GM12878 (cell line): ENCODE data around the gene PLPPR1. TPM values are rescaled to one million over a fixed set of nuclear protein-coding genes. Genes with fewer than 3 reads are reported as not detected.

Experiments
- ATAC-seq: fragments of 200-7000 bp; cut with Tn5 transposase; 3 replicates; pipeline ENCODE4 v1.9.1; 2020; ENCODE audit warnings: mild to moderate bottlenecking, moderate library complexity
- BruUV-seq: library from RNA; stranded (reverse); fragments of 400-500 nt; replicated peaks from 2 replicates; lab custom pipeline; 2021; lab: Mats Ljungman, UMichigan
- CTCF ChIA-PET: fragments of 300-600 bp; sonication (Branson Sonifier 250); formaldehyde crosslinking; extraction: SDS; loops from one replicate; lab custom pipeline; 2021; ENCODE audit warnings: inconsistent platforms; lab: Yijun Ruan, JAX
- POLR2A ChIA-PET: fragments of 350-600 bp; formaldehyde crosslinking; extraction: SDS; loops from one replicate; lab custom pipeline; 2021; ENCODE audit warnings: inconsistent platforms; lab: Charles Lee
- RAD21 ChIA-PET: fragments of 300-600 bp; sonication (Branson Sonifier 250); formaldehyde crosslinking; loops from one replicate; lab custom pipeline; 2023; ENCODE audit warnings: antibody characterized with exemption; ENCODE audit not compliant: unreplicated experiment; lab: Charles Lee
- SMC1A ChIA-PET: fragments of 300-600 bp; sonication (Branson Sonifier 250); formaldehyde crosslinking; loops from one replicate; lab custom pipeline; 2023; ENCODE audit not compliant: unreplicated experiment, uncharacterized antibody; lab: Charles Lee
- DNase-seq: peaks from one replicate; pipeline ENCODE4 v3.0.0-alpha.2; 2011; ENCODE audit warnings: low read depth, low spot score
- FAIRE-seq: peaks from 3 replicates; lab custom pipeline; 2011; peaks lifted over from hg19 to GRCh38; lab: Jason Lieb, UNC
- H2AFZ ChIP-seq: 2 replicates; pipeline ENCODE4 v1.6.0; 2011; ENCODE audit warnings: low read depth, low read length, control low read depth; ENCODE audit not compliant: control insufficient read depth
- H3K27ac ChIP-seq: 2 replicates; pipeline ENCODE4 v1.5.1; 2011; ENCODE audit warnings: control low read depth; ENCODE audit not compliant: control insufficient read depth, insufficient read depth
- H3K27me3 ChIP-seq, 2 experiments: replicated peaks in 1 of 2; 2 replicates each; pipeline versions ENCODE4 v1.6.0 to v1.6.1; 2011; ENCODE audit warnings: low read length in 1 of 2; ENCODE audit not compliant: control insufficient read depth in 2 of 2, insufficient read depth in 2 of 2
- H3K36me3 ChIP-seq, 2 experiments: 2 replicates each; pipeline ENCODE4 v1.5.1; 2011; ENCODE audit warnings: low read length in 1 of 2; ENCODE audit not compliant: control insufficient read depth in 2 of 2, insufficient read depth in 2 of 2
- H3K4me1 ChIP-seq: 2 replicates; pipeline ENCODE4 v1.6.1; 2011; ENCODE audit warnings: mild to moderate bottlenecking, low read length, moderate library complexity, mixed read lengths; ENCODE audit not compliant: control insufficient read depth, insufficient read depth
- H3K4me2 ChIP-seq: 2 replicates; pipeline ENCODE4 v1.6.0; 2011; ENCODE audit warnings: control low read depth; ENCODE audit not compliant: control insufficient read depth, insufficient read depth
- H3K4me3 ChIP-seq: fragments of 200-600 bp; sonication (generic); 2 replicates; pipeline ENCODE4 v1.5.1; 2016
- H3K79me2 ChIP-seq: 2 replicates; pipeline ENCODE4 v1.6.0; 2011; ENCODE audit warnings: low read length; ENCODE audit not compliant: control insufficient read depth, insufficient read depth
- H3K9ac ChIP-seq: 2 replicates; pipeline ENCODE4 v1.8.0; 2011; ENCODE audit warnings: low read length, control low read depth, mixed read lengths; ENCODE audit not compliant: control insufficient read depth, insufficient read depth
- H3K9me3 ChIP-seq: replicated peaks from 3 replicates; pipeline ENCODE4 v1.5.1; 2011; ENCODE audit warnings: mild to moderate bottlenecking, low read length; ENCODE audit not compliant: control insufficient read depth, insufficient read depth
- H4K20me1 ChIP-seq: 2 replicates; pipeline ENCODE4 v1.6.0; 2011; ENCODE audit not compliant: control insufficient read depth, insufficient read depth
- ASH2L ChIP-seq: fragments of 300-600, 200-600 bp; sonication (generic); IDR thresholded peaks from 2 replicates; pipeline ENCODE4 v1.6.1; 2017; ENCODE audit warnings: low read depth, mild to moderate bottlenecking, borderline replicate concordance
- CREB1 ChIP-seq: IDR thresholded peaks from 2 replicates; pipeline ENCODE4 v1.6.1; 2012; ENCODE audit warnings: low read depth, mild to moderate bottlenecking, inconsistent platforms
- FOXK2 ChIP-seq: fragments of 450-650 bp; IDR thresholded peaks from 2 replicates; pipeline ENCODE4 v1.6.1; 2017; ENCODE audit warnings: mild to moderate bottlenecking, moderate library complexity
- GABPA ChIP-seq: IDR thresholded peaks from 2 replicates; pipeline ENCODE4 v1.6.1; 2014; ENCODE audit warnings: antibody characterized with exemption, low read depth, mild to moderate bottlenecking, inconsistent platforms
- POU2F2 ChIP-seq: IDR thresholded peaks from 3 replicates; pipeline ENCODE4 v1.6.1; 2011; ENCODE audit warnings: low read depth, mild to moderate bottlenecking, low read length, borderline replicate concordance
- RFX5 ChIP-seq: IDR thresholded peaks from 2 replicates; pipeline ENCODE4 v1.6.1; 2011; ENCODE audit warnings: low read depth, low read length, improper control_type of control experiment
- SREBF1 ChIP-seq: IDR thresholded peaks from 2 replicates; pipeline ENCODE4 v1.6.1; 2012; ENCODE audit warnings: mild to moderate bottlenecking, low read length
- SREBF2 ChIP-seq: IDR thresholded peaks from 2 replicates; pipeline ENCODE4 v1.6.1; 2012; ENCODE audit warnings: mild to moderate bottlenecking, low read length
- SRF ChIP-seq, 2 experiments: IDR thresholded peaks; 2 replicates each; pipeline ENCODE4 v1.6.1; 2011; ENCODE audit warnings: low read depth in 2 of 2, low read length in 2 of 2, mild to moderate bottlenecking in 1 of 2, moderate library complexity in 1 of 2
- STAT3 ChIP-seq: IDR thresholded peaks from 2 replicates; pipeline ENCODE4 v1.6.1; 2011; ENCODE audit warnings: low read depth, low read length, improper control_type of control experiment
- SUPT20H ChIP-seq: IDR thresholded peaks from 2 replicates; pipeline ENCODE4 v1.6.1; 2011; ENCODE audit warnings: low read depth, mild to moderate bottlenecking, low read length, moderate library complexity, borderline replicate concordance; ENCODE audit not compliant: control insufficient read depth
- WRNIP1 ChIP-seq: IDR thresholded peaks from 2 replicates; pipeline ENCODE4 v1.6.1; 2011; ENCODE audit warnings: low read depth, low read length, improper control_type of control experiment, borderline replicate concordance
- ZNF207 ChIP-seq: fragments of 450-650 bp; IDR thresholded peaks from 2 replicates; pipeline ENCODE4 v1.6.1; 2014; ENCODE audit warnings: antibody characterized with exemption, mild to moderate bottlenecking, borderline replicate concordance
- ZNF217 ChIP-seq: fragments of 450-650 bp; IDR thresholded peaks from 2 replicates; pipeline ENCODE4 v1.6.1; 2017; ENCODE audit warnings: antibody characterized with exemption, mild to moderate bottlenecking
- ZNF274 ChIP-seq: IDR thresholded peaks from one replicate; pipeline ENCODE4 v1.8.0; 2011; ENCODE audit not compliant: insufficient read length, insufficient read depth
- in situ Hi-C: fragments of 300-500 bp; cut with MboI; formaldehyde crosslinking; loops from 9 replicates; pipeline ENCODE4 v1.14.3; 2018; ENCODE audit warnings: mixed read lengths
- intact Hi-C: fragments of 100-400 bp; cut with micrococcal nuclease; formaldehyde crosslinking; loops from one replicate; pipeline ENCODE4 v1.14.2; 2022; ENCODE audit not compliant: unreplicated experiment
- polyA plus RNA-seq, 11 experiments: library from polyadenylated mRNA; depleted of rRNA in 4 of 11; unstranded in 6 of 11; stranded (reverse) in 5 of 11; fragments of >200 nt; fragmentation: Nextera tagmentation in 4 of 11; fragmentation: Illumina TruSeq in 1 of 11; extraction: Ambion mirVana in 4 of 11; extraction: Trizol in 1 of 11; gene quantifications; 1 replicate in 1 of 11; 2 replicates in 10 of 11; pipeline versions ENCODE4 v1.2.1 to v1.2.3, GENCODE V29; 2011 to 2016; ENCODE audit warnings: inconsistent platforms in 2 of 11, missing spikeins in 2 of 11, low read depth in 1 of 11
- total RNA-seq, 4 experiments: library from RNA; depleted of rRNA in 3 of 4; stranded (reverse); fragments of >200 nt in 3 of 4; fragmentation: Illumina TruSeq in 1 of 4; extraction: Trizol in 1 of 4; gene quantifications; 2 replicates each; pipeline versions ENCODE4 v1.2.1 to v1.2.3, GENCODE V29; 2013 to 2021
- TF ChIP-seq, protein P1 (sequence below): fragments of 450-650 bp; IDR thresholded peaks from 2 replicates; pipeline ENCODE4 v1.6.1; 2017; ENCODE audit warnings: low read depth, mild to moderate bottlenecking, moderate library complexity
- TF ChIP-seq, protein P2 (sequence below): IDR thresholded peaks from 2 replicates; pipeline ENCODE4 v1.6.1; 2011; ENCODE audit warnings: borderline replicate concordance, low read depth, mild to moderate bottlenecking, moderate library complexity, mixed read lengths, low read length; ENCODE audit not compliant: insufficient read depth; ENCODE audit errors: extremely low read length
- TF ChIP-seq, protein P3 (sequence below): fragments of 450-650 bp; IDR thresholded peaks from 2 replicates; pipeline ENCODE4 v1.6.1; 2014; ENCODE audit warnings: mild to moderate bottlenecking

The PLPPR1 gene
- total and polyA plus RNA-seq, 10 of the 15 experiments (the other 5 are each of a cell fraction or from before 2014, with no cell fraction given), result 0.69 TPM; not detected in 9

DNA sequence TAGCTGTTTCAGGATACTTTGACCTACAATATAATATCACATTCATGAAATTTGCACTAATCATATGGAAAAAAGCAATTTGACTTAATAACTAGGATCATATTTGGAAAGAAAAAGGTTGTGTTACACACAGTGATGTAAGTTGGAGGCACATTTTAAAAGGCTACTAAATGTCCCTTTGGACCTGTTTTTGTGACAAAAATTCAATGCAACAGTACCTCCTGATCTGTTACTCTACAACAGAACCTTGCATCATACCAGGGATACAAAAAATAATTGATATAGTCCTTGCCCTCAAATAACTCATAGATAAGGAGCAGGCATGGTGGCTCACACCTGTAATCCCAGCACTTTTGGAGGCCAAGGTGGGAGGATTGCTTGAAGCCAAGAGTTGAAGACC, 289.2 kb downstream of the PLPPR1 start:
- intact Hi-C loops (no loop called here), in situ Hi-C loops (no loop called here)
- no peaks in the 10 kb centered on the region for H3K36me3 ChIP-seq
- BruUV-seq, result no TSS peak
- no peak overlapping the region for H3K4me3 ChIP-seq
- FAIRE-seq (no peak), DNase-seq (no peak), ATAC-seq (no peak)
- RAD21 ChIA-PET, result no interaction called here
- no peak overlapping the region for H3K4me2 ChIP-seq
- H3K9ac ChIP-seq, result no peak overlapping the region
- H3K4me1 ChIP-seq, result no peaks in the 10 kb centered on the region
- no peaks in the 10 kb centered on the region for H3K27me3 ChIP-seq
- no peaks in the 10 kb centered on the region for H3K79me2 ChIP-seq
- no peaks in the 10 kb centered on the region for H3K9me3 ChIP-seq
- CTCF ChIA-PET, result interaction anchor here (0.5 kb wide), 1 partner anchor 60 kb away, joined by 3 read pairs; no protein-coding TSS in a partner anchor
- H2AFZ ChIP-seq, result no peak overlapping the region
- SMC1A ChIA-PET, result no interaction called here
- no peaks in the 10 kb centered on the region for H4K20me1 ChIP-seq
- TF ChIP-seq CREB1 (no peak), POU2F2 (no peak), ZNF217 (no peak), SRF (IDR thresholded peaks at IDR 0.05; ENCODE audit: low read depth in 2 of 2, low read length in 2 of 2) (no peak), SUPT20H (no peak), ZNF207 (no peak), STAT3 (no peak), SREBF1 (no peak), ZNF274 (no peak), FOXK2 (no peak), GABPA (no peak), WRNIP1 (no peak), RFX5 (no peak), ASH2L (no peak), SREBF2 (no peak)
- TF ChIP-seq, protein P1, sequence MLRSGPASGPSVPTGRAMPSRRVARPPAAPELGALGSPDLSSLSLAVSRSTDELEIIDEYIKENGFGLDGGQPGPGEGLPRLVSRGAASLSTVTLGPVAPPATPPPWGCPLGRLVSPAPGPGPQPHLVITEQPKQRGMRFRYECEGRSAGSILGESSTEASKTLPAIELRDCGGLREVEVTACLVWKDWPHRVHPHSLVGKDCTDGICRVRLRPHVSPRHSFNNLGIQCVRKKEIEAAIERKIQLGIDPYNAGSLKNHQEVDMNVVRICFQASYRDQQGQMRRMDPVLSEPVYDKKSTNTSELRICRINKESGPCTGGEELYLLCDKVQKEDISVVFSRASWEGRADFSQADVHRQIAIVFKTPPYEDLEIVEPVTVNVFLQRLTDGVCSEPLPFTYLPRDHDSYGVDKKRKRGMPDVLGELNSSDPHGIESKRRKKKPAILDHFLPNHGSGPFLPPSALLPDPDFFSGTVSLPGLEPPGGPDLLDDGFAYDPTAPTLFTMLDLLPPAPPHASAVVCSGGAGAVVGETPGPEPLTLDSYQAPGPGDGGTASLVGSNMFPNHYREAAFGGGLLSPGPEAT, result no peak
- TF ChIP-seq, protein P2, sequence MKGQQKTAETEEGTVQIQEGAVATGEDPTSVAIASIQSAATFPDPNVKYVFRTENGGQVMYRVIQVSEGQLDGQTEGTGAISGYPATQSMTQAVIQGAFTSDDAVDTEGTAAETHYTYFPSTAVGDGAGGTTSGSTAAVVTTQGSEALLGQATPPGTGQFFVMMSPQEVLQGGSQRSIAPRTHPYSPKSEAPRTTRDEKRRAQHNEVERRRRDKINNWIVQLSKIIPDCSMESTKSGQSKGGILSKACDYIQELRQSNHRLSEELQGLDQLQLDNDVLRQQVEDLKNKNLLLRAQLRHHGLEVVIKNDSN, result no peak
- TF ChIP-seq, protein P3, sequence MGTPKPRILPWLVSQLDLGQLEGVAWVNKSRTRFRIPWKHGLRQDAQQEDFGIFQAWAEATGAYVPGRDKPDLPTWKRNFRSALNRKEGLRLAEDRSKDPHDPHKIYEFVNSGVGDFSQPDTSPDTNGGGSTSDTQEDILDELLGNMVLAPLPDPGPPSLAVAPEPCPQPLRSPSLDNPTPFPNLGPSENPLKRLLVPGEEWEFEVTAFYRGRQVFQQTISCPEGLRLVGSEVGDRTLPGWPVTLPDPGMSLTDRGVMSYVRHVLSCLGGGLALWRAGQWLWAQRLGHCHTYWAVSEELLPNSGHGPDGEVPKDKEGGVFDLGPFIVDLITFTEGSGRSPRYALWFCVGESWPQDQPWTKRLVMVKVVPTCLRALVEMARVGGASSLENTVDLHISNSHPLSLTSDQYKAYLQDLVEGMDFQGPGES, result no peak
- POLR2A ChIA-PET, result no interaction called here
- no peak overlapping the region for H3K27ac ChIP-seq
